Measurements from ENCODE around the gene MYPOP.
A peak's percentile ranks its signal among the peaks of the same experiment; 100 is the strongest.
"Not testable (repeated sequence)": the region's sequence is repeated elsewhere in the genome, so short reads cannot be mapped to it uniquely, and the experiment has no call there.

MYPOP gene

DNA sequence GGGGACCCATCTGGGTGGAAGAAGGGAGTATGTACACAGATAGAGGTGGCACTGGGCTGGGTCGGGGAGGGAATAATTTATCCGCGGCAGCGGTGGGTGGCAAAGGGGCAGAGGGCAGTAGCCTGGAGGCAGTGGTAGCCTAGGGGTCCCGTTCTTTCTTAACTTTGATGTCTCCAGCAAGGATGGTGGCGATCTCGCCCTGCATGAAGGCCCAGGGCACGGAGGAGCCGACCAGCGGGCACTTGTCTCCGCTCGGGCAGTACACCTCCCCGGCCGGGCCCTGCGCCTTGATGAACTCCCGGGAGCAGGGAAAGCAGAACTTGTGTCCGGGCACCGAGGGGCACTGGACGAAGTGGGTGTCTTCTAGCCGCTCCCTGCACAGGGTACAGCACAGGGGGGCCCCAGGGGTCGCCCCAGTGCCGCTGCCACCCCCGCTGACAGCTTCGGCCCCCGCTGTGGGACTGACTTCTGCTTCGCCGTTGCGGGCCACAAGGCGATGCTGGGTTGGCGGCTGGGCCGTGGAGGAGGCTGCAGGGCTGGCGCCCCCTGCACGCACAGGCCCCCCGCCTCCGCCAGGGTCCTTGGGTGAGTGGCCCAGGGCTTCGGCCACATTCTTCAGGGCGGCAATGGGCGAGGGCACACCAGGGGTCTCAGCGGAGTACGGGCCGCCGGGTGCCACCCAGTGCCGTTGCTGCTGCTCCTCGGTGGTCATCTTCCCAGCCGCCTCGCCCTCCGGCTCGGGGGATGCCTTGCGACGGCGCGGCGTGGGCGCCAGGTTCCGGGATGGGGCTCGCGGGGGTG is 18.3 kb downstream of the MYPOP start:
- no peak for DNase-seq (ENCODE audit: low read depth in 2 of 2)

DNA sequence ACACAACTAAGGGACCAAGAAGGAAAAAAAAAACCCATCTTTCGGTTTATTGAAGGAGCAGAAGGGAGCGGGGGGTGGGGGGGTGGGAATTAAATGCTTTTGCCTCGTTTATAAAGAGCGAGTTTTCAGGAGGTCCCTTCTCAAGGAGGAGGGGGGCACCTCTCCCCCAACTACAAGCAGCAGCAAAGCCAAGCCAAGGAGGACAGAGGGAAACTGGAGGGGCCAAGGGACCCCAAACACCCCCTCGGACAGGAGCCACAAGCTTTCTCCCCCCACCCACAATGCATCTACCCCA is 18.9 kb downstream of the MYPOP start:
- DNase-seq (ENCODE audit: low read depth in 2 of 2) = no peak

DNA sequence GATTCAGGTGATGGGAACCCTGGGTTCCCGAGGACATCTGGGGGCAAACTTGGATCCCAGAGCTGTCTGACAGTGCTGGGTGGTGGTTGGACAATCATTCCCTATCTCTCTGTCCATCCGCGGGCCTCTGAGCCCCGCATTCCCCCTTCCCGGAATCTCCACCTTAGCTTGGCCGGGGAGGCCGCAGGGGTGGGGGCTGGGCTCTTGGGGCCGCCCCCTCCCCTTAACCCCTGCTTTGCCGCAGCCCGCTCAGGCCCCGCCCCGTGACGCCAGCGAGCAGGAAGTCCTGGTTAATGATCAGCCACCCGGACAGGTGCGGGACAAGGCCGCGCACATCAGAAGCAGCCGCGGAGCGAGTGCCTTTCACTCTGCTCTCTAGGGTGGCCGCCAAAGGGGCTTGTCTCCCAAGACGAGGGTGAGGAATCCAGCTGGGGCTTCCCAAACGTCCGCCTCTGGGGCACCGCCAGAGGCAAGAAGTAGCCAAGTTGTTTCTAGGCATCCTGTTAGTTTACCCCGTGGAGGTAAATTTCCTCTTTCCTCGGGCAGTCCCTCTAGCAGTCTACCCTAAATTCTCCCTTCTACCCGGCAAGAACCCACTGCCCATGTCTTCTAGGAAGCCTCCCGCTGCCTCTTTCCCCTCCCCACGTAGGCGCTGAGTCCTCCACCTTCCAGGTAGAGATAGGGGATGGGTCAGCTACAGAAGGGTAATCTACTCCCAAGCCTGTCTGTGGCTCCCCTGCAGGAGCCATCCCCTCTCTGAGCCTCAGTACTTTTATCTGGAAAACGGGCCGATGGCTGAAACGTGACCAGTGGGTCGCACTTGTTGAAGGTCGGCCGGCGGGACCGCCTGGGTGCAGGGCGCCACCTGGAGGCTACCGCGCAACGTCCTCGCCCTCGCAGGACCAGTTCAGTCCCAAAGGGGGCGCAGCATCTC is 19.5 kb downstream of the MYPOP start:
- peak; percentile 63 to 68 for DNase-seq (ENCODE audit: low read depth in 2 of 2)

DNA sequence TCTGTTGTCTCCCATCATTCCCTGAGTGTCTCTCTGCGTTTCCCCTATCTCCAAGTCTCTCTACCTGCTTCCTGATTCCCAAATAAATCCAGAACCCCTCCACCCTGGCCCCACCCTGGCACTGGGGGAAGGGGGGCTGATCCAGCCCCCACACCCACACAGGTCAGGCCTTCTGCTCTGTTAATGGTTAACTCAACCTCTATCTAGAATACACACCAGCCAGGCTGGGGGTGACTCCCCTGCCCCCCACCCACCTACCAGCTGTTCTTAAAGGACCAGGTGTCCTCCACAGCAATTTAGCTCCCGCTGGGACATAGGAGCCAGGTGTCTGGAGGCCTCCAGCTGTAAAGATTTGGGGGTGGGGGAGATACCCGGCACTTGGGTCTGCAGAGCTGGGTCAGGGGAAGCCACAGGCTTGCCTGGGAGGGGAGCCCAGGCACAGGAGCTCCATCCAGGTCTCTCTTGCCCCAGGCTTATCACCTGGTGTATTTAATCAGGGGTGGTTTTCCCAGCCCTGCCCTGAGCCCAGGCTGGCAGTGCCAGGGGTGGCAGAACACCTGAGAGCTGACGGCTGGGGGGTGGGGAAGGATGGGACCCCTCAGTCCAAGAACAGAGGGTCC is 20.4 kb downstream of the MYPOP start:
- DNase-seq (ENCODE audit: low read depth in 2 of 2) = no peak

DNA sequence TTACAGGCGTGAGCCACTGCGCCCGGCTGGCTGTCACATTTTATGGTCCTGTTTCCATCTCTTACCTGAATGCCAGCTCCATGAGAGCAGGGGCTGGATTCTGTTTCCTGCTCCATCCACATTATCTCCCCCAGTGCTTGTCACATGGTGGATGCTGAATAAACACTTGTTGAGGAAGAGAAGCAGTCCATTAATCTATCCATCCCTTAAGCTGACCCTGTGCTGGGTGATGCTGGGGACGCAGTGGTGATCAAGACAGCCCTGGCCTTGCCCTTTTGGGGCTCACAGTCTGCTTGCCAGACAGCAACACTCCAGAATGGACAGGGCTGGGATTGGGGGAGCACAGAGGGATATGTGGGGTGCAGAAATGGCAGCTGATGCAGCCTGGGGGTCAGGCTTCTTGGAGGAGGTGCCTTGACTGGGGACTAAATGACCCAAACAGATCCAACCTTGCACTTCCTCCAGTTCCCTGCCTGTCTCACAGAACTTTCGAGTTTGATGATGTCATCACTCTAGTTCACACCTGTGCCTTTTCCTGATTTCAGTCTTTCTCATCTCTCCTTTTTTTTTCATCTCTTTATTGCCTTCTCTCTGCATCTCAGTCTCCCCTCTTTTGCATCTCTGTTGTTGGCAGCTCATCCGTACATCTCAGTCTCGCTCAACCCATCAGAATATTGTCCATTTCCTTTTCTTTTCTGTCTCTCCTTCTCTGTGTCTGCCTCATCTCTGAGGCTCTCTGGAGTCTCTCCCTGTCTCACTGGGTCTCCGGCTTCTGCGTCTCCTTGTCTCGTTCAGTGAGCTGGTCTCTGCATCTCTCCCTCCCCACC is 21.1 kb downstream of the MYPOP start:
- no peak for DNase-seq (ENCODE audit: low read depth in 2 of 2)

DNA sequence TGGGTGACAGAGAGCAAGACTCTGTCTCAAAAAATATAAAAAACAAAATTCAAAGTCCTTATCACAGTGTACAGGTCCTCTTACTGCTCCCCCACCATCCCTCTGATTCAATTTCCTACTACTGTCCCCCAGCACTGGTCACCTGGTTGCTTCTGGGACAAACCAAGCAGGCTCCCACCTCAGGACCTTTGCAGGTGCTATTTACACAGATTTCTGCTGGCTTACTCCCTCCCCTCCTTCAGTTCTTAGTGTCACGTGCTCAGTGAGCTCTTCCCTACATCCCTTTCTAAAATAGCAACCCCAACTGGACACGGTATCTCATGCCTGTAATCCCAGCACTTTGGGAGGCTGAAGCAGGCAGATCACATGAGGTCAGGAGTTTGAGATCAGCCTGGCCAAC is 22.4 kb downstream of the MYPOP start:
- no peak for DNase-seq (ENCODE audit: low read depth in 2 of 2)

DNA sequence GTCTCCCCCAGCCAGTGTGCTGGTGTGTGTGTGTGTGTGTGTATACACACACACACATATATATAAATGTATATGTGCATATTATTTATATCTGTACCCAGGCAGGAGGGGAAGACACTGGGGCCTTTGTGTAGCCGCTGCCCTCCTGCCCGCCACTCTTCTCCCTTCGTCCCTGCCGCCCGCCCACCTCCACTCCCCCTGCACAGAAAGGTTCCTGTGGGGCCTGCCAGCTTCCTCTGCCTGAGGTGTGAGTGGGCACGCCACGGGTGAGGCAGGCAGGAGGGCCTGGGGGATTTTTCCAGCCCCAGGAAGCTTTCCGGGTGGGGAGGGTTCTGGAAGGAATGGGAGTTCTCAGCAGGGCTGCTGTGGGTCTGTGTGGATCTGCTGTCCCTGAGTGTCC is 23.4 kb downstream of the MYPOP start:
- no peak for DNase-seq (ENCODE audit: low read depth in 2 of 2)

DNA sequence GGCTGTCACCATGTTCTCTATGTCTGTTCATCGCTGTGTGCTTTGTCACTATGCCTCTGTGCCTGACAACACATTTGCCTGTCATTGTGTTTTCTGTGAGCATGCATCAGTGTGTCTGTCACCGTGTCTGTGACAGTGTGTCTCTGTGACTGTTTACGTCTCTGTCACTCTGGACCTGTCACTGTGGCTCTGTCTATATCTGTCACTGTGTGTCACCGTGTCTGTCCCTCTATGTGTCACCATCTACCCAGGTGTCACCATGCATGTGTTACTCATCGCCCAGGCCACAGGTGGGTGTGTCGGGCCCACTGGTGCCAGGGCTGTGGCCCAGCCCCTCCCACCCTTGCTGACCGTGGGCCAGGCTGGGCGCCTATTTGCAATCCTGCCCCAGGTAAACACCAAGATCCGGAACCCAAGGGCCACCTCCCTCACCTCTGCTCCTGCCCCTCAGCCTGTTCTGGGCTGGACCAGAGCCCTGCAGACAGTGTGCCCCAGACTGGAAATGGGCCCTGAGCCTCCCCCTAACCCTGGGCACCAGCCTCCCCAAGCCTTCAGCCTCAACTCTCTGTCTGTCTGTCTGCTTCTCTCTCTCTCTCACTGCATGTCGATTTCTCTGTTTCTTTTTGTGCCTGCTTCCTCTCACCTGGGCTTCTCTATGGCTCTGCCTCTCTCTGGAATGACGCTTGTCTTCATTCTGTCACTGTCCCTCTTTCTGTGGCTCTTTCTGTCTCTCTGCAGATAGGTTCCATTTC is 24.2 kb downstream of the MYPOP start:
- DNase-seq (ENCODE audit: low read depth in 2 of 2) = no peak

DNA sequence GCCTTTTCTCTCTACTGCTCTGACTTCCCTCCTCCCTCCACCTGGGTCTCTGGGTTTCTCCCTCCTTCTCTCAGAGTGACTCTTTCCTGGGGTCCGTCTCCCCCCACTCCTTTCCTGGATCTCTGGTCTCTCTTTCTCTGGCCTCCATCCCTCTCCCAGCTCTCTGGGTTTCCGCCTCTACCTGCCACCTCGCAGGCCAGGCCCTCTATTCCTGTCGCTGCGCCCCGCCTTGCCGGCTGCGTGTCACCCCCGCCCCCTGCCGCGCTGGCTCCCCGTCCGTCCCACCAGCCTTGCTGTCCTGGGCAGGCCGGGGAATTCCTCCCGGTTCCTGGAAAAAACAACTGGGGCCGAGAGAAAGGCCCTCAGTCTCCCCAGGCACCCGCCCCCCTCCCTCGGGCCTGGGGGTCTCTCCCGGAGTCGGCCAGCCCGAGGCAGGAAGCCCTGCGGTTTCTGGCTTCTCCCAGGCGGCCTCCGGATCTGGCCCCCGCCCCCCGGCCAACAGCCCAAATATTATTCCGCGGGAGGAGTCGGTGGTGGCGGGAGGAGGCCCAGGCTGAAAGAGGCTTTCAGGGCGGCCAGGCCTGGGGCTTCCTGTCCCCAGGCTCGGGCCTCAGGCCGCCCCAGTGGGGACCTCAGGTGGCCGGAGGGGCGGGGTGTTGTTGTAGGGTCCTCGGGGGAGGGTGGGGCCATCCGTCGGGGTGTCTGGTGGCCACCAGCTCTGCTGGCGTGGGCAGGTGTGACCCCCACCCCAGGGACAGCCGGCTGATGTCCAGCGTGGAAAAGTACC is 25.8 kb downstream of the MYPOP start:
- no peak for DNase-seq (ENCODE audit: low read depth in 2 of 2)

DNA sequence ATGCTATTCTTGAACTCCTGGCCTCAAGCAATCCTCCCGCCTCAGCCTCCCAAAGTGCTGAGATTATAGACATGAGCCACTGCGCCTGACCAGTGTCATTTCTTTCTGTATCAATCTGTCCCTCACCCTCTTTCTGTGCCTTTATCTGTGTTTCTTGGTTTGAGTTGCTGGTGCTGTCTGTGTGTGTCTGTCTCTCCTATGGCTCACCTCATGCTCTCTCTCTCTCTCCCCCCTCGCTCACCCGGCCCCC is 26.3 kb downstream of the MYPOP start:
- no peak for DNase-seq (ENCODE audit: low read depth in 2 of 2)

DNA sequence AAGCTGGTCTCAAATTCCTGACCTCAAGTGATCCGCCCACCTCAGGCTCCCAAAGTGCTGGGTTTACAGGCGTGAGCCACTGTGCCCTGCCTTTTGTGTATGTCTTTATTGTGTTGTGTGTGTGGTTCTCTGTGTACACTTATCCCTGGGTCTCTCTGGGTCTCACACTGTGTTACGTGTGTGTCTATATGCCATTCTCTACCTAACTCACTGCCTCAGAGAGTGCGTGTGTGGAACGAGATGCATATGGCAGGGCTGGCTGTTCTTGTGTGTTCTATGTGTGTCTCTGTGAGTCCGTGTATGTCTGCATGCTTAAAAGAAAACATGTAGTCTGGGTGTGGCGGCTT is 27.8 kb downstream of the MYPOP start:
- DNase-seq (ENCODE audit: low read depth in 2 of 2) = no peak

DNA sequence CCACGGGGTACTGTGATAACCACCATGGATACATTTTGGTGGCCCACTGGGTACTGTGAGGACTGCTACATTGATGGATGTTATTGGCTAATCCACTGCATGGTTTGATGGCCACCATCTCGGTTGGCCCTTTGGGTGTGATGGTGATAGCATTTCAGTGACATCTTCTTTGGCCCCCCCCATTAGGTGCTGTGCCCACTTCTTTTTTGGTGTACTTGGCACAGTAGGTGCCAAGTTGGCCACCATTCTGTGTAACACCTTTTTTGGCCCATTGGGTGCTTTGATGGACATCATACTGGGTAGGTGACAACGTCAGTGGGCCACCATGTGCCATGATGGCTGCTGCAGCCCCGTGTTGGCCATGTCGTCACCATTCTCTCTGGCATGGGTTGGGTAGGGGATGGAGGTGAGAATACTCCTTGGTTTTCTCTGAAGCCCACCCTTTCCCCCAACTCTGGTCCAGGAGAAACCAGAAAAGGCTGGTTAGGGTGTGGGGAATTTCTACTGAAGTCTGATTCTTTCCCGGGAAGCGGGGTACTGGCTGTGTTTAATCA is 29.1 kb downstream of the MYPOP start:
- no peak for DNase-seq (ENCODE audit: low read depth in 2 of 2)

DNA sequence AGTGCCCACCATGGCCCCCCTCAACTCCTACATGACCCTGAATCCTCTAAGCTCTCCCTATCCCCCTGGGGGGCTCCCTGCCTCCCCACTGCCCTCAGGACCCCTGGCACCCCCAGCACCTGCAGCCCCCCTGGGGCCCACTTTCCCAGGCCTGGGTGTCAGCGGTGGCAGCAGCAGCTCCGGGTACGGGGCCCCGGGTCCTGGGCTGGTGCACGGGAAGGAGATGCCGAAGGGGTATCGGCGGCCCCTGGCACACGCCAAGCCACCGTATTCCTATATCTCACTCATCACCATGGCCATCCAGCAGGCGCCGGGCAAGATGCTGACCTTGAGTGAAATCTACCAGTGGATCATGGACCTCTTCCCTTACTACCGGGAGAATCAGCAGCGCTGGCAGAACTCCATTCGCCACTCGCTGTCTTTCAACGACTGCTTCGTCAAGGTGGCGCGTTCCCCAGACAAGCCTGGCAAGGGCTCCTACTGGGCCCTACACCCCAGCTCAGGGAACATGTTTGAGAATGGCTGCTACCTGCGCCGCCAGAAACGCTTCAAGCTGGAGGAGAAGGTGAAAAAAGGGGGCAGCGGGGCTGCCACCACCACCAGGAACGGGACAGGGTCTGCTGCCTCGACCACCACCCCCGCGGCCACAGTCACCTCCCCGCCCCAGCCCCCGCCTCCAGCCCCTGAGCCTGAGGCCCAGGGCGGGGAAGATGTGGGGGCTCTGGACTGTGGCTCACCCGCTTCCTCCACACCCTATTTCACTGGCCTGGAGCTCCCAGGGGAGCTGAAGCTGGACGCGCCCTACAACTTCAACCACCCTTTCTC is 30.1 kb downstream of the MYPOP start:
- no peak for DNase-seq (ENCODE audit: low read depth in 2 of 2)

DNA sequence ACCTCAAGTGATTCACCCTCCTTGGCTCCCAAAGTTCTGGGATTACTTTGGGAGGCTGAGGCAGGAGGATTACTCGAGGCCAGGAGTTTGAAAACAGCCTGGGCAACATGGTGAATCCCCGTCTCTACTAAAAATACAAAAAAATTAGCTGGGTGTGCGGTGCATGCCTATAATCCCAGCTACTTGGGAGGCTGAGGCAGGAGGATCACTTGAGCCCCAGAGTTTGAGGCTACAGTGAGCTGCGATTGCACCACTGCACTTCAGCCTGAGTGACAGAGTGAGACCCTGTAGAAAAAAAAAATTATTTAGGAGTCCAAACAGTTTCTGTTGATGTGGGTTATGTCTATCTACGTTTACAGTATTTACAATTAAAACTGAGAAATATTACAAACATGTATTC is 31.6 kb downstream of the MYPOP start:
- DNase-seq (ENCODE audit: low read depth in 2 of 2) = no peak

DNA sequence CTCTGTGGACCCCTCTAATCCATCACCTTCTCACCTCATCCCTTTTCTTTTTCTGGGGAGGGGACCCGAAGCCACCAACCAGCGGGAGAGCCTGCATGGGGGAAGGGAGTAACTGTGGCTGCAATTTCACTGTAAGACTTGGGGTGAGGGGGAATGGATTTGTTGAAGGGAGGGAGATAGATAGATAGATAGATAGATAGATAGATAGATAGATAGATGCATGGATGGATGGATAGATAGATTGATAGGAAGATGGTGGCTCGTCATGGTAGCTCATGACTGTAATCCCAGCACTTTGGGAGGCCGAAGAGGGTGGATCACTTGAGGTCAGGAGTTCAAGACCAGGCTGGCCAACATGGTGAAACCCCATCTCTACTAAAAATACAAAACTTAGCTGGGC is 35.2 kb downstream of the MYPOP start:
- DNase-seq (ENCODE audit: low read depth in 2 of 2) = not testable (repeated sequence)

DNA sequence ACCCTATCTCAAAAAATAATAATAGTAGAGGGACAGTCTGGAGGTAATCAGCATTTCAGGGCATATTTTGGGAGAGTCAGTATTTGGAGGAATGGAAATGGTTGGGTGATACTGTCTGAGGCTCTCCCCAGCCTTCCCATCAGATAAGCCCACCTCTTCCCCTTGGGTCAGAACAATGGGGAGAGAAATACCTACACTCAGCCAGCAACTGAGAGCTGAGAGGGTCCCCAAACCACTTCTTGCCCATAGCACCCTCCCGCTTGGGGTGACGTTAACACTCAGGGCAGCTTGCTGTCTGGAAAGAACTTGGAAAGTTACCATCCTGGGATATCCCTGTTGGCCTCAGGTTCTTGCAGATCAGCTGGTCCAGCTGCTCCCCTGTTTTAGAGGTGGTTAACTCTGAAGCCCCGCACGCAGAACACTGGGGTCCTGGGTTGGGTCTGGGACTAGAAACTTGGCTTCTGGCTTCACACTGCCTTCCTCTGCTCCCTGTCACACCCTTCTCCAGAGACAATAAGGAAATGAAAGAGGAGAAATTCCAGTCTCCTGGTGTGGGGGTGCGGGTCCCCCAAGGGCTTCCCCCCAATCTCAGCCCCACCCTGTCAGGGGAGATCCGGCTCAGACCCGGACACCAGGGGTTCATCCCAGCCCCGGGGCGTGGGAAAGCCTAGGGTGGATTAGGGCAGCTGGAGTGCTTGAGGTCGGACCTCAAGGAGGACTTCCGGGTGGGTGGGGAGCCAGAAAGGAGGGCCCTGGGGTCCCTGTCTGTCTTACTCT is 35.8 kb downstream of the MYPOP start:
- no peak for DNase-seq (ENCODE audit: low read depth in 2 of 2)

DNA sequence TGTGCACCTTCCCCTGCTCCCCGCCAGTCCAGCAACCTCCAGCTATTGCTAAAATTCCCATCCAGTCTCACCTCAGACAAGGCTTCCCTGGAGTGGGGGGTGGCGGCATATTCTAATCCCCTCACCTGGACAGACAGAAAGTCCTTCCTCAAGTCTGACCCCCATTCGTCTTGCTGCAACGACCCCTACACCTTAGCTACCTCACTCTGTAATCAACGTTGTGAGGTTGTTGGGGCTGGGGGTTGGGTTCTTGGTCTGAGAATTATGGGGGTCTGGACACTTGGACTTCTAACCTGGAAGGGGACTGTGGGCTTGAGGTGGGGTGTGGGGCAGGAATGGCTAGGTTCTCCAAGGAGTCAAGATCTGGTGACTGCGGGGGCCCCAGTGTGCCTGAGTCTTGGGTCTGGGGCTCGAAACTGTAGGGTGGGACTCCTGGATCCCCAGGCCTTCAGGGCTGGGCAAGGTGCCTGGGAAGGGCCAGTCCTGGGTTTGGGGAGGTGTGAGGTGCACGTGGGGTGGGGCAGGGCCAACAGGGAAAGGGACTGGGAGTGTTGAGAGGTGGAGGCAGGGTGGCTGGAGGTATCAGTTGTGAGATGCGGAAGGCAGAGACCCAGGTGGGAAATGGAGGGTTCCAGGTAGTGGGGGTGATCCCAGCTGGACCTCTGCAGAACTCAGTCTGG is 37.0 kb downstream of the MYPOP start:
- no peak for DNase-seq (ENCODE audit: low read depth in 2 of 2)

DNA sequence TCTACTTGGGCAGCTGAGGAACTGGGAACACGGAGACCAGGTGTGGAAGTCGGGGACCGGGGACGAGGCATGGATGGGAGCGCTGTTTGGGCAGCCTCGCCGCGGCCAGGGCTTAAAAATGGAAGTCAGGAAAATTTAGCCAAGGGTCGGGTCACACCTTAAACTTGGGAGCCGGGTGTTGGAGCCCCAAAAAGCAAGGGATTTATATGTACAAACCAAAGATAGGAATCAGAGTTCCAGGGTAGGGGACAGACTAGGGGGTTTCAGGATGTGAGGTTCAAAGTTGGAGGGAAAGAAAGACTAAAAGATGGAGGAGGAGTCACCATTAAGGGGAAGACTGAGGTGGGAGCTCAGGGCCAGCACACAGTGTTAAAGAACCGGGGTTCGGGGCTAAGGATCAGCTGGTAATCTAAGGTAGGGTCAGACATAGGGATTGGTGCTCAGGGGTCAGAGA is 37.8 kb downstream of the MYPOP start:
- no peak for DNase-seq (ENCODE audit: low read depth in 2 of 2)
